Measurements from ENCODE around the gene CLEC1B. TPM values are rescaled to one million over a fixed set of nuclear protein-coding genes. Genes with fewer than 3 reads are reported as not detected.

The CLEC1B gene
- total RNA-seq, 1 experiment from 2014 or later = not detected

GRCh38 chr12:9971181-9971580, 27.7 kb downstream of the CLEC1B start, which contains the start of gene CLEC12A:
TSS of gene CLEC12A (plus strand) at chr12:9971409. CDS start at chr12:9971597, 188 bp downstream.
- H3K4me1 Mint-ChIP-seq (ENCODE audit: insufficient read depth, unreplicated experiment) = no peaks in the 10 kb centered on the region
- ChIA-PET POLR2A (no interaction called here), CTCF (no interaction called here)
- no peaks in the 10 kb centered on the region for H3K27me3 Mint-ChIP-seq (ENCODE audit: insufficient read depth, unreplicated experiment)
- H3K9me3 Mint-ChIP-seq (ENCODE audit: unreplicated experiment) = peaks cover 7% of the 10 kb centered on the region
- H3K36me3 Mint-ChIP-seq (ENCODE audit: insufficient read depth, unreplicated experiment) = no peaks in the 10 kb centered on the region
- no peak for TF ChIP-seq CTCF (IDR thresholded peaks at IDR 0.05; ENCODE audit: unreplicated experiment)
- no TSS peak for BruUV-seq (replicated peaks)
- no peak for DNase-seq (ENCODE audit: unreplicated experiment)
- H3K4me3 Mint-ChIP-seq (ENCODE audit: unreplicated experiment) = no peak within 1 kb of the TSS
- intact Hi-C loops (cut with micrococcal nuclease) = no loop called here
- no peak within 1 kb of the TSS for H3K27ac Mint-ChIP-seq (ENCODE audit: low read depth, unreplicated experiment)

- H3K4me1 Mint-ChIP-seq (ENCODE audit: insufficient read depth, unreplicated experiment) = no peaks in the 10 kb centered on the region
- no peak overlapping the region for H3K4me3 Mint-ChIP-seq (ENCODE audit: unreplicated experiment)
- DNase-seq (ENCODE audit: unreplicated experiment) = no peak
- no peaks in the 10 kb centered on the region for H3K36me3 Mint-ChIP-seq (ENCODE audit: insufficient read depth, unreplicated experiment)
- no peak for TF ChIP-seq CTCF (IDR thresholded peaks at IDR 0.05; ENCODE audit: unreplicated experiment)
- POLR2A ChIA-PET = no interaction called here
- no peaks in the 10 kb centered on the region for H3K9me3 Mint-ChIP-seq (ENCODE audit: unreplicated experiment)
- BruUV-seq (replicated peaks) = no TSS peak
- CTCF ChIA-PET = no interaction called here
- intact Hi-C loops (cut with micrococcal nuclease) = no loop called here
- no peaks in the 10 kb centered on the region for H3K27me3 Mint-ChIP-seq (ENCODE audit: insufficient read depth, unreplicated experiment)
- no peak overlapping the region for H3K27ac Mint-ChIP-seq (ENCODE audit: low read depth, unreplicated experiment)
Observed at GRCh38 chr12:9969673-9970072, 29.2 kb downstream of the CLEC1B start.

- no peaks in the 10 kb centered on the region for H3K4me1 Mint-ChIP-seq (ENCODE audit: insufficient read depth, unreplicated experiment)
- intact Hi-C loops (cut with micrococcal nuclease) = no loop called here
- no peak overlapping the region for H3K4me3 Mint-ChIP-seq (ENCODE audit: unreplicated experiment)
- ChIA-PET POLR2A (interaction anchor here (0.5 kb wide), 1 partner anchor 153 kb away, joined by 3 read pairs; no protein-coding TSS in a partner anchor), CTCF (interaction anchor here (0.6 kb wide), 1 partner anchor 190 kb away, joined by 4 read pairs; no protein-coding TSS in a partner anchor)
- no peak for DNase-seq (ENCODE audit: unreplicated experiment)
- H3K36me3 Mint-ChIP-seq (ENCODE audit: insufficient read depth, unreplicated experiment) = no peaks in the 10 kb centered on the region
- no peaks in the 10 kb centered on the region for H3K9me3 Mint-ChIP-seq (ENCODE audit: unreplicated experiment)
- BruUV-seq (replicated peaks) = no TSS peak
- no peak for TF ChIP-seq CTCF (IDR thresholded peaks at IDR 0.05; ENCODE audit: unreplicated experiment)
- H3K27ac Mint-ChIP-seq (ENCODE audit: low read depth, unreplicated experiment) = no peak overlapping the region
- no peaks in the 10 kb centered on the region for H3K27me3 Mint-ChIP-seq (ENCODE audit: insufficient read depth, unreplicated experiment)
Observed at GRCh38 chr12:9961901-9962300, 37.0 kb downstream of the CLEC1B start.

GRCh38 chr12:9961106-9961505, 37.8 kb downstream of the CLEC1B start:
- ChIA-PET POLR2A (no interaction called here), CTCF (interaction anchor here (0.6 kb wide), 1 partner anchor 189 kb away, joined by 4 read pairs; no protein-coding TSS in a partner anchor)
- no peaks in the 10 kb centered on the region for H3K36me3 Mint-ChIP-seq (ENCODE audit: insufficient read depth, unreplicated experiment)
- intact Hi-C loops (cut with micrococcal nuclease) = no loop called here
- H3K27ac Mint-ChIP-seq (ENCODE audit: low read depth, unreplicated experiment) = no peak overlapping the region
- H3K4me3 Mint-ChIP-seq (ENCODE audit: unreplicated experiment) = no peak overlapping the region
- H3K9me3 Mint-ChIP-seq (ENCODE audit: unreplicated experiment) = no peaks in the 10 kb centered on the region
- no TSS peak for BruUV-seq (replicated peaks)
- no peaks in the 10 kb centered on the region for H3K4me1 Mint-ChIP-seq (ENCODE audit: insufficient read depth, unreplicated experiment)
- TF ChIP-seq CTCF (IDR thresholded peaks at IDR 0.05; ENCODE audit: unreplicated experiment) = no peak
- no peaks in the 10 kb centered on the region for H3K27me3 Mint-ChIP-seq (ENCODE audit: insufficient read depth, unreplicated experiment)
- DNase-seq (ENCODE audit: unreplicated experiment) = no peak

Measured in MCF 10A (cell line).